Mesenchymal stem cell (in vitro differentiated cells and primary cell): ENCODE data around the gene CHST11.

Experiments
- DNase-seq: peaks from one replicate; pipeline ENCODE4 v3.0.0-alpha.2; 2013
- H2AFZ ChIP-seq: one replicate; pipeline ENCODE4 v1.6.1; 2013; ENCODE audit warnings: low read depth, mild to moderate bottlenecking, control low read depth, inconsistent platforms, low read length, moderate library complexity
- H2AK5ac ChIP-seq: 2 replicates; pipeline ENCODE4 v1.6.1; 2013; ENCODE audit warnings: low read length, moderate library complexity, mild to moderate bottlenecking, inconsistent platforms; ENCODE audit not compliant: severe bottlenecking
- H2BK120ac ChIP-seq: one replicate; pipeline ENCODE4 v1.6.1; 2013; ENCODE audit warnings: low read depth, mild to moderate bottlenecking, inconsistent platforms, low read length, moderate library complexity
- H2BK12ac ChIP-seq, 2 experiments: one replicate each; pipeline ENCODE4 v1.6.1; 2013; ENCODE audit warnings: inconsistent platforms in 2 of 2, low read length in 2 of 2, mild to moderate bottlenecking in 2 of 2, moderate library complexity in 2 of 2, control low read depth in 1 of 2
- H2BK15ac ChIP-seq: one replicate; pipeline ENCODE4 v1.6.1; 2013; ENCODE audit warnings: mild to moderate bottlenecking, low read depth, inconsistent platforms; ENCODE audit not compliant: poor library complexity, severe bottlenecking
- H2BK5ac ChIP-seq: 2 replicates; pipeline ENCODE4 v1.6.1; 2013; ENCODE audit warnings: low read depth, mild to moderate bottlenecking, low read length, control low read depth, inconsistent platforms; ENCODE audit not compliant: poor library complexity, severe bottlenecking
- H3K14ac ChIP-seq, 2 experiments: one replicate each; pipeline ENCODE4 v1.6.1; 2013; ENCODE audit warnings: inconsistent platforms in 2 of 2, low read length in 2 of 2, control low read depth in 1 of 2, mild to moderate bottlenecking in 1 of 2, moderate library complexity in 1 of 2
- H3K18ac ChIP-seq, 2 experiments: one replicate each; pipeline ENCODE4 v1.6.1; 2013; ENCODE audit warnings: inconsistent platforms in 2 of 2, low read length in 2 of 2, control low read depth in 1 of 2, low read depth in 1 of 2, mild to moderate bottlenecking in 1 of 2
- H3K23ac ChIP-seq, 2 experiments: one replicate each; pipeline ENCODE4 v1.6.1; 2013; ENCODE audit warnings: inconsistent platforms in 2 of 2, low read length in 2 of 2, mild to moderate bottlenecking in 2 of 2, moderate library complexity in 2 of 2, control low read depth in 1 of 2
- H3K27ac ChIP-seq: 2 replicates; pipeline ENCODE4 v1.5.1; 2013; ENCODE audit warnings: mild to moderate bottlenecking, moderate library complexity, low read length, control low read depth, inconsistent platforms; ENCODE audit not compliant: poor library complexity, severe bottlenecking
- H3K27me3 ChIP-seq, 2 experiments: 2 replicates each; pipeline versions ENCODE4 v1.6.1 to v1.7.0; 2013; ENCODE audit warnings: low read length in 2 of 2, mild to moderate bottlenecking in 2 of 2, moderate library complexity in 2 of 2, control low read depth in 1 of 2, inconsistent platforms in 1 of 2; ENCODE audit not compliant: control insufficient read depth in 1 of 2, insufficient read depth in 1 of 2
- H3K36me3 ChIP-seq, 2 experiments: 2 replicates each; pipeline versions ENCODE4 v1.6.1 to v1.7.0; 2013; ENCODE audit warnings: low read length in 2 of 2, control low read depth in 1 of 2, inconsistent platforms in 1 of 2, low read depth in 1 of 2, mild to moderate bottlenecking in 1 of 2; ENCODE audit not compliant: insufficient read depth in 2 of 2, control insufficient read depth in 1 of 2
- H3K4ac ChIP-seq, 2 experiments: one replicate each; pipeline ENCODE4 v1.6.1; 2013; ENCODE audit warnings: inconsistent platforms in 2 of 2, low read length in 2 of 2, mild to moderate bottlenecking in 2 of 2, moderate library complexity in 2 of 2, control low read depth in 1 of 2, low read depth in 1 of 2
- H3K4me1 ChIP-seq: 2 replicates; pipeline ENCODE4 v1.6.1; 2013; ENCODE audit warnings: low read depth, low read length, control low read depth; ENCODE audit not compliant: control insufficient read depth, insufficient read depth
- H3K4me2 ChIP-seq: 2 replicates; pipeline ENCODE4 v1.6.1; 2013; ENCODE audit warnings: low read length, mild to moderate bottlenecking, inconsistent platforms; ENCODE audit not compliant: poor library complexity, severe bottlenecking
- H3K4me3 ChIP-seq, 2 experiments: 2 replicates each; pipeline versions ENCODE4 v1.5.1 to v1.7.0; 2013; ENCODE audit warnings: low read length in 2 of 2, mild to moderate bottlenecking in 2 of 2, control low read depth in 1 of 2, low read depth in 1 of 2; ENCODE audit not compliant: insufficient read depth in 1 of 2
- H3K79me1 ChIP-seq: replicated peaks from 2 replicates; pipeline ENCODE4 v1.6.1; 2013; ENCODE audit warnings: mild to moderate bottlenecking, control low read depth, low read length, inconsistent platforms; ENCODE audit not compliant: poor library complexity, severe bottlenecking
- H3K9ac ChIP-seq: 2 replicates; pipeline ENCODE4 v1.7.0; 2013; ENCODE audit warnings: mild to moderate bottlenecking, low read length, moderate library complexity
- H3K9me3 ChIP-seq: 2 replicates; pipeline ENCODE4 v1.7.0; 2013; ENCODE audit warnings: mild to moderate bottlenecking, low read length; ENCODE audit not compliant: control insufficient read depth
- H4K8ac ChIP-seq: one replicate; pipeline ENCODE4 v1.6.1; 2013; ENCODE audit warnings: inconsistent platforms, mild to moderate bottlenecking, low read length, moderate library complexity
- H4K91ac ChIP-seq: one replicate; pipeline ENCODE4 v1.6.1; 2013; ENCODE audit warnings: mild to moderate bottlenecking, low read length, inconsistent platforms
- WGBS: methylation state at CpG from one replicate; pipeline ENCODE4 v1.1.7; 2013; ENCODE audit warnings: mixed read lengths; 5-methylcytosine and 5-hydroxymethylcytosine counted together

The CHST11 gene

DNA sequence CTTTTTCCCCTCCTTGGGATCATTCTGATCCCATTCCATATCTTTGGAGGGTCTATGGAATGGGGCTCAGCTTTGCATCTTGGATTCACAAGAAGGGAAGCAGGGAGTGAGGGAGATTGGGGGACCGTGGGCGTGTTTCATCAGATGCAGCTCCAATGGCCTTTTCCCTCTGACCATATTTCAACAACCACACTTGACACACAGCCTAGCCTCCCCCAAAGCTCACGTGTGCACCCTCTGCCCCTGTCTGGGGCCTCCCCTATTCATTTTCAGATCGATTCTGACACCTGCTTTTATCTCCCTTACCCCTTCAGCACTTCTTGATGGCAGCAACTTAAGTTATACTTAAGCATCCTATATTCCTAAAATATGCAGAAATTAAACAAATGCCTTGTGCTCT, 126.6 kb downstream of the CHST11 start:
- Histone ChIP-seq H3K18ac (no peak overlapping the region), H3K9me3 (no peaks in the 10 kb centered on the region), H3K4me2 (no peak overlapping the region), H2BK5ac (no peak overlapping the region), H3K4me1 (peaks cover 4% of the 10 kb centered on the region), H4K91ac (no peak overlapping the region), H3K14ac (no peak overlapping the region), H2BK120ac (no peak overlapping the region), H3K27me3 (no peaks in the 10 kb centered on the region), H3K79me1 (peaks cover 2% of the 10 kb centered on the region), H2BK15ac (no peak overlapping the region), H3K23ac (no peak overlapping the region), H3K4ac (no peak overlapping the region), H3K9ac (no peak overlapping the region), H3K36me3 (no peaks in the 10 kb centered on the region), H2AK5ac (no peak overlapping the region), H3K4me3 (no peak overlapping the region), H3K27ac (no peak overlapping the region), H4K8ac (peak overlapping the region; percentile 45), H2BK12ac (peak overlapping the region in 1 of 2 experiments; percentile 48), H2AFZ (no peak overlapping the region)
- DNase-seq: no peak
- WGBS: 72% methylated on average over 4 of the region's 4 CpGs

DNA sequence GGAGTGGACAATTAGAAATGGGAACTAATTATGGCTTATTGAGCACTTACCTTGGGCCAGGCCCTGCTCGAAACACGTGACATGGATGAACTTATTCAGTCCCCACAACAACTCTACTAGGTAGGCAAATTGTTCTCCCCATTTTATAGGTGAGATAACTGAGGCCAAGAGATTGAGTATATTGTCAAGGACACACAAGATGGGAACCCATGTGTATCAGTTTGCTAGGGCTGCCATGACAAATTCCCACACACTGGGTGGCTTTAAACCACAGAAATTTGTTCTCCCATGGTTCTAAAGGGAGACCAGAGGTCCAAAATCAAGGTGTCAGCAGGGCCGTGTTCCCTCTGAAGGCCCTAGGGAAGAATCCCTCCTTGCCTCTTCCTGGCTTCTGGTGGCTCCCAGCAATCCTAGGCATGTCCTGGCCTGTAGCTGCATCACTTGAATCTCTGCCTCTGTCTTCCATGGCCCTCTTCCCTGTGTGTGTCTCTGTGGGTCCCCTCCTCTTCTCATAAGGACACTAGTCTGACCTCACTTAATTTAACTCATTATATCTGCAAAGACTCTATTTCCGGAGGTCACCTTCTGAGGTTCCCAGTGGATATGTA, 128.8 kb downstream of the CHST11 start:
- Histone ChIP-seq H3K79me1 (peaks cover 2% of the 10 kb centered on the region), H3K14ac (no peak overlapping the region), H3K18ac (peak overlapping the region in 1 of 2 experiments; percentile 88), H3K4me1 (peaks cover 6% of the 10 kb centered on the region), H4K91ac (no peak overlapping the region), H4K8ac (no peak overlapping the region), H2BK5ac (no peak overlapping the region), H2AK5ac (no peak overlapping the region), H3K36me3 (no peaks in the 10 kb centered on the region), H3K27me3 (no peaks in the 10 kb centered on the region), H3K27ac (no peak overlapping the region), H2BK120ac (no peak overlapping the region), H2BK15ac (no peak overlapping the region), H2BK12ac (peak overlapping the region; percentile 15 to 64), H3K4ac (no peak overlapping the region), H3K4me3 (no peak overlapping the region), H3K9me3 (no peaks in the 10 kb centered on the region), H3K4me2 (no peak overlapping the region), H2AFZ (no peak overlapping the region), H3K9ac (no peak overlapping the region), H3K23ac (no peak overlapping the region)
- WGBS: 94% methylated on average over 4 of the region's 4 CpGs
- no peak for DNase-seq

DNA sequence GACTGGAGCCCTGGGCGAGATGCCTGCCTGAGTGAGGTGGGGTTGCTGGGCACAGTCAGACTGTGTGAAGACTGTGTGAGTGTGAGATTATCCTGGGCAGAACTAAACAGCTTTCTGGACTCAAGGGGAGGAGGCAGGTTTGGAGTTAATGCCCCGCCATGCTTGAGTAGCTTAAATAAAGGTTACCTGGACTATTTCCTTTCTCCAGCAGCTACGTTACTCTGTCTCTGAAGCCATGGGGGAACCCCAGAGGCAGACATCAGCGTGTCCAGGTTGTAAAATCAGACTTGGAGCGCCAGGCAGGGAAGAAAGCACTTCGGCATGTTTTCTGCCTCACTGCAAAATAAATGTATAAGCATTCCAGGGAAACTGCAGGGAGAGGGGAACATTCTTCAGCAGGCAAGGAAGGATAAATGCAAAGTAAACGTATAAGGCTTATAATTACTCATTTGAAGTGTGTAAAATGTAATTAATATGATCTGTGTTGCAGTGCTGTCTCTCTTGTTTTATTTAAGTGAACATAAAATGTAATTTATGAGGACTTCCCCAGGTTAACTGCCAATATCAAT, 129.7 kb downstream of the CHST11 start:
- peak overlapping the region; percentile 3 for H4K91ac ChIP-seq
- H3K4me2 ChIP-seq: no peak overlapping the region
- H4K8ac ChIP-seq: no peak overlapping the region
- H3K4me1 ChIP-seq: peaks cover 6% of the 10 kb centered on the region
- H3K18ac ChIP-seq: peak overlapping the region in 1 of 2 experiments; percentile 41
- H3K23ac ChIP-seq: no peak overlapping the region
- H2BK5ac ChIP-seq: no peak overlapping the region
- 46% methylated on average over 7 of the region's 7 CpGs for WGBS
- no peaks in the 10 kb centered on the region for H3K9me3 ChIP-seq
- H3K27ac ChIP-seq: no peak overlapping the region
- peak overlapping the region; percentile 58 for H2AFZ ChIP-seq
- H3K4ac ChIP-seq: no peak overlapping the region
- H3K36me3 ChIP-seq: no peaks in the 10 kb centered on the region
- no peaks in the 10 kb centered on the region for H3K27me3 ChIP-seq
- peak overlapping the region in 1 of 2 experiments; percentile 24 for H2BK12ac ChIP-seq
- H3K79me1 ChIP-seq: peaks cover 2% of the 10 kb centered on the region
- H2BK15ac ChIP-seq: no peak overlapping the region
- H2BK120ac ChIP-seq: no peak overlapping the region
- no peak for DNase-seq
- H3K14ac ChIP-seq: peak overlapping the region in 1 of 2 experiments; percentile 39
- H2AK5ac ChIP-seq: no peak overlapping the region
- no peak overlapping the region for H3K4me3 ChIP-seq
- no peak overlapping the region for H3K9ac ChIP-seq

DNA sequence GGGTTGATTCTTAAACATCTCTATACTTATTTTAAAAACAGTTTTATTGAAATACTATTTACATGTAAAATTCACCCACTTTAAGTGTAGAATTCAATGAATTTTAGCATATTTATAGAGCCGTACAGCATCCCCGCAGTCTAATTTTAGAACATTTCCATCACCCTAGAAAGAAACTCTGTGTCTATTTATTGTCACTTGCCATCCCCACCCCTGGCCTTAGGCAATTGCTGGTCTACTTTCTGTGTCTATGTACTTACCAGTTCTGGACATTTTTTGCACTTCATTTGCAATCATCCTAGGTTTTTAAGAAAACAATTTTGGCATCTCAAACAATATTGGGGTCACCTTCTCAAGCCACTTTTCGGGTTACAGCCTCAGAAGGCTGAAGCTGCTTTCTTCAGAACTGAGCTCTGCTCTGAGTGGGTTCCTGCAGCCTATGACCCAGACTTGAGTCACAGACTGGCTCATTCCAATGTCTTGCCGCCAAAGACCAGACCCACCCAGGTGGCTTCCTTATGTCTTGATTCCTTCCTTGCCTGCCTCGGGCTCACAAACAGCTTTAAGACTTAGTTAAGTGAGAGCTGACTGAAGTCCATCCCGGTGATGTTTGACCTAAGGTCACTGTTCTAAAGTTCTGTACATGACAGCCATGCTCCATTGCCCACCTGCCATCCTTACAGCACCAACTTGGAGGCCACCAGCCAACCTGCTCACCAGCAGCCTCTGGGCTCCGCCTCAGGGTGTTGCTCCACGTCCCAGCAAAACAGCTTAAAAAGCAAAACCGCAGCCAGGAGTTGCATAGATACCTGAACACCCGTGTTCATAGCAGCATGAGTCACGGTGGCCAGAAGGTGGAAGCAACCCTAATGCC, 131.5 kb downstream of the CHST11 start:
- WGBS: 59% methylated on average over 11 of the region's 11 CpGs
- Histone ChIP-seq H3K4ac (no peak overlapping the region), H3K79me1 (peaks cover 2% of the 10 kb centered on the region)

More for the DNA sequence above, 131.5 kb downstream of the CHST11 start:
- peak; percentile 53 for DNase-seq
- H3K14ac ChIP-seq: peak overlapping the region in 1 of 2 experiments; percentile 55
- H2AK5ac ChIP-seq: no peak overlapping the region
- H3K9ac ChIP-seq: no peak overlapping the region
- no peak overlapping the region for H4K91ac ChIP-seq
- peaks cover 6% of the 10 kb centered on the region for H3K4me1 ChIP-seq
- H4K8ac ChIP-seq: no peak overlapping the region
- peak overlapping the region in 1 of 2 experiments; percentile 90 for H2BK12ac ChIP-seq
- H2AFZ ChIP-seq: no peak overlapping the region
- peak overlapping the region in 1 of 2 experiments; percentile 79 for H3K23ac ChIP-seq
- no peak overlapping the region for H2BK15ac ChIP-seq
- H3K36me3 ChIP-seq: no peaks in the 10 kb centered on the region
- H3K9me3 ChIP-seq: no peaks in the 10 kb centered on the region
- H3K4me3 ChIP-seq: peak overlapping the region in 1 of 2 experiments; percentile 1
- no peak overlapping the region for H2BK120ac ChIP-seq
- peak overlapping the region in 1 of 2 experiments; percentile 64 for H3K18ac ChIP-seq
- no peak overlapping the region for H2BK5ac ChIP-seq
- no peak overlapping the region for H3K4me2 ChIP-seq
- H3K27me3 ChIP-seq: no peaks in the 10 kb centered on the region
- no peak overlapping the region for H3K27ac ChIP-seq
